ENCODE measurements around the gene KCNG2. TPM values are rescaled to one million over a fixed set of nuclear protein-coding genes. Genes with fewer than 3 reads are reported as not detected.

Gene KCNG2
- total and polyA plus RNA-seq, 9 of the 15 experiments (the other 6 are each of a cell fraction or from before 2014, with no cell fraction given): not detected

DNA sequence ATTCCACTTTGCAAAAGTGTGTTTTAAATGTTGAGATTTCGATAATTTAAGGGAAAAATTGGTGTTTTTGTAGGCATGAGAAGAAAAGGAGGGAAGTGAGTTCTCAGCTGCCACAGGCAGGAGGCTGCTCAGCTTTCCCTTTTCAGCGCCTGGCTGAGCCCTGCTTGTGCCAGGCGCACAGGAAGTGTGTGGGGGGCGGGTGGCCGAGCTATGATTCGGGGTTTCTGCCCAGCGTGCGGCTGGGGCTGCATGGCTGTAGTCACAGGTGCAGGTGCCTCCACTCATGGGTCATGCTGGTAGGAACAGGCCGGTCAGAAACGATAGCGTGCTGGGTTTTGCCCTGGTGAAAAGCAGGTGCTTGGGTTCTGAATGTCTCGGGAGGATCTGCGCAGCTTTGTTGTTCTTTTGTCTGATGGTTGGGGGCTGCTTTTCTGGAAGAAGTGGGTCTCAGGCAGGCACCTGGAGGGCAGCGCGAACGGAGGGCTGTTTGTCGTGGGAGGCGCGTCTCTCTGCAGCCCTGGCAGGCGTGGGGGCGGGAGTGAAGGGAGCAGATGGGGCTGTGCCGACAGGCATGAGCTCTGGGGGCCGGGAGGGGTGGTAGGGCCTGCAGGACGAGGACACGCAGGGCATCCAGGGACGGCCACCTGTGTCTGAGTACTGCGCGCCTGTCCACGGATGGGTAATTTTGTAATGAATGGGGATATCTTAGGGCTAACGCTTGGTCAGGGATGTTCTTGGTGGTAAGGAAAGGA lies 2.1 kb downstream of the KCNG2 start:
- H3K9ac ChIP-seq (ENCODE audit: insufficient read depth in 1 of 2, low read depth in 2 of 2, low read length in 2 of 2): no peak overlapping the region
- no peak for TF ChIP-seq ZNF764 (CRISPR knock-in tag; IDR thresholded peaks at IDR 0.05; ENCODE audit: low read depth)
- TF ChIP-seq TAF9B (IDR thresholded peaks at IDR 0.05; ENCODE audit: partially characterized antibody): no peak
- TF ChIP-seq DNMT1 (IDR thresholded peaks at IDR 0.05): no peak
- H3K9me3 ChIP-seq (replicated peaks; ENCODE audit: control insufficient read depth, insufficient read depth, low read depth, low read length): no peaks in the 10 kb centered on the region
- peaks cover 13 to 79% of the 10 kb centered on the region in 2 experiments; a peak in 4 of 5 replicates for H3K27me3 ChIP-seq (ENCODE audit: control insufficient read depth in 2 of 2, insufficient read depth in 2 of 2, low read length in 2 of 2)
- no TSS peak for BruUV-seq (replicated peaks)
- intact Hi-C loops (cut with micrococcal nuclease) (no loop called here), in situ Hi-C loops (cut with MboI) (no loop called here)
- H3K36me3 ChIP-seq (ENCODE audit: control insufficient read depth, insufficient read depth, low read length): no peaks in the 10 kb centered on the region
- no peak overlapping the region for H3K4me3 ChIP-seq
- H3K27ac ChIP-seq (ENCODE audit: extremely low read depth, low read depth, low read length): no peak overlapping the region
- H4K20me1 ChIP-seq (replicated peaks; ENCODE audit: control insufficient read depth, insufficient read depth, low read length): no peaks in the 10 kb centered on the region
- H3K4me1 ChIP-seq (replicated peaks in 1 of 2; ENCODE audit: control insufficient read depth in 2 of 2, insufficient read depth in 2 of 2, low read length in 2 of 2): peaks cover 0 to 2% of the 10 kb centered on the region in 2 experiments; a peak in 1 of 5 replicates
- no peak for ATAC-seq
- H3K9me1 ChIP-seq (ENCODE audit: control insufficient read depth, insufficient read depth, low read length): no peaks in the 10 kb centered on the region
- WGBS (ENCODE audit: insufficient coverage, low coverage, missing lambda C conversion rate): 12% methylated on average over 27 of the region's 30 CpGs
- ChIA-PET POLR2A (no interaction called here), CTCF (ENCODE audit: low intra/inter-chr PET ratio) (no interaction called here)
- no peak for FAIRE-seq
- H3K4me2 ChIP-seq (ENCODE audit: insufficient read depth, low read length): no peak overlapping the region
- no peak overlapping the region for H2AFZ ChIP-seq (ENCODE audit: low read depth, low read length)
- no peak for DNase-seq (ENCODE audit: extremely low read depth in 1 of 4, low spot score in 3 of 4)
- H3K79me2 ChIP-seq (ENCODE audit: control insufficient read depth, insufficient read depth, low read length): no peaks in the 10 kb centered on the region

DNA sequence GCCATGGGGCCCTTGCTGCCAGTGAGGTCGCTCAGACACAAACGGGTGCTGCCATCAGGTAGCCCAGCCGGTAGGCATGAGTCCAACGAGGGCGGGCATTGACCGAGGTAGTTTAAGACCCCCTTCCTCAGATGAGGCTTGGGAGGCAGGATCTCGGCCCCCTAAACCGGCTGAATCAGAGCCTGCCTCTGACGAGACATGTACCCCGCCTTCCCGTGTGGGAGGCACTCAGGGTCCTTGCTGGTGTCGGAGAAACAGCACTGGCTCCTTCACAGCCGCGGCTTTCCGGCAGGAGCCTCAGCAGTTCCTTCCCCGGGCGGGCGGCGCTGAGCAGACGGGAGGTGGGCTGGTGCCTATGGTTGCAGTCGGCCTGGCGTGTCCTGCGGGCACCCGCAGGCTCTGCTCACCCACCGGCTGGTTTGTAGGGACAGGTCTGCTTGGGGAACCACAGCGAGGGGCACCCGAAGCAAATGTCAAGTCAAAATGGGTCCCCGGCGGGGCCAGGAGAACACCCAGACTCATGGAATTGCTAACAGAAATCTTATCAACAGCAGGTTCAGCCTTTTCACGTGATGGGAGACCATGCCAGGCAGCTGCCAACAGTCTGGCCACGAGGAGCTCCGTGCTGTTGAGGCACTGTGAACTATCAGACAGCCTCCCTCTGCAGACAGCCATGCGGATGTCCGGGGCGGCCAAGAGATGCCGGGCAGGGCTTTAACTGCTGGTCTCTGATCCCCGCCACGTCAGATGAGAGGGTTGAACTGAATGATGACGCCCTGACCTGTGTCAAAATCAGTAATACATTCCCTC lies 2.8 kb downstream of the KCNG2 start:
- BruUV-seq (replicated peaks): no TSS peak
- H3K9me1 ChIP-seq (ENCODE audit: control insufficient read depth, insufficient read depth, low read length): no peaks in the 10 kb centered on the region
- no peaks in the 10 kb centered on the region for H3K36me3 ChIP-seq (ENCODE audit: control insufficient read depth, insufficient read depth, low read length)
- H3K9me3 ChIP-seq (replicated peaks; ENCODE audit: control insufficient read depth, insufficient read depth, low read depth, low read length): no peaks in the 10 kb centered on the region
- no peak overlapping the region for H3K4me3 ChIP-seq
- ATAC-seq (no peak), DNase-seq (ENCODE audit: extremely low read depth in 1 of 4, low spot score in 3 of 4) (no peak), FAIRE-seq (no peak)
- ChIA-PET CTCF (ENCODE audit: low intra/inter-chr PET ratio) (no interaction called here), POLR2A (no interaction called here)
- H3K27ac ChIP-seq (ENCODE audit: extremely low read depth, low read depth, low read length): no peak overlapping the region
- in situ Hi-C loops (cut with MboI) (no loop called here), intact Hi-C loops (cut with micrococcal nuclease) (no loop called here)
- H3K27me3 ChIP-seq (ENCODE audit: control insufficient read depth in 2 of 2, insufficient read depth in 2 of 2, low read length in 2 of 2): peaks cover 6 to 79% of the 10 kb centered on the region in 2 experiments; a peak in 4 of 5 replicates
- H3K9ac ChIP-seq (ENCODE audit: insufficient read depth in 1 of 2, low read depth in 2 of 2, low read length in 2 of 2): no peak overlapping the region
- H3K79me2 ChIP-seq (ENCODE audit: control insufficient read depth, insufficient read depth, low read length): no peaks in the 10 kb centered on the region
- no peaks in the 10 kb centered on the region for H4K20me1 ChIP-seq (replicated peaks; ENCODE audit: control insufficient read depth, insufficient read depth, low read length)
- 12% methylated on average over 30 of the region's 39 CpGs for WGBS (ENCODE audit: insufficient coverage, low coverage, missing lambda C conversion rate)
- peaks cover 0 to 2% of the 10 kb centered on the region in 2 experiments; a peak in 1 of 5 replicates for H3K4me1 ChIP-seq (replicated peaks in 1 of 2; ENCODE audit: control insufficient read depth in 2 of 2, insufficient read depth in 2 of 2, low read length in 2 of 2)
- H2AFZ ChIP-seq (ENCODE audit: low read depth, low read length): no peak overlapping the region
- no peak overlapping the region for H3K4me2 ChIP-seq (ENCODE audit: insufficient read depth, low read length)
- TF ChIP-seq THRAP3 (IDR thresholded peaks at IDR 0.05; ENCODE audit: borderline replicate concordance) (no peak), E2F5 (CRISPR knock-in tag; IDR thresholded peaks at IDR 0.05) (no peak)

Measured in K562 (cell line).